Ovary (tissue), 9 donors: ENCODE results near the gene SAA4. TPM values are rescaled to one million over a fixed set of nuclear protein-coding genes. Genes with fewer than 3 reads are reported as not detected.
"Not testable (repeated sequence)": the region's sequence is repeated elsewhere in the genome, so short reads cannot be mapped to it uniquely, and the experiment has no call there.

Source experiments
- DNase-seq, 5 donors: peaks; one replicate each; pipeline ENCODE4 v3.0.0-alpha.2; 2019 to 2020
- H3K27ac ChIP-seq, 2 donors: fragments of 200-600 bp; one replicate each; pipeline versions ENCODE4 v1.5.1 to v1.8.0; 2019 to 2022
- H3K27me3 ChIP-seq: fragments of 200-600 bp; one replicate; pipeline ENCODE4 v1.8.0; 2022
- H3K36me3 ChIP-seq: fragments of 200-600 bp; sonication (generic); one replicate; pipeline ENCODE4 v1.5.1; 2019
- H3K4me1 ChIP-seq: one replicate; pipeline ENCODE4 v1.8.1; 2013; ENCODE audit warnings: mild to moderate bottlenecking, moderate library complexity; ENCODE audit not compliant: insufficient read depth
- H3K4me3 ChIP-seq: fragments of 200-600 bp; sonication (generic); one replicate; pipeline ENCODE4 v1.5.1; 2017
- H3K9me3 ChIP-seq, 2 donors: fragments of 200-600 bp in 1 of 2; sonication (generic) in 1 of 2; one replicate each; pipeline versions ENCODE4 v1.5.1 to v1.8.1; 2013 to 2019; ENCODE audit warnings: mild to moderate bottlenecking in 1 of 2, moderate library complexity in 1 of 2
- EP300 ChIP-seq: sonication (generic); formaldehyde crosslinking; IDR thresholded peaks from one replicate; pipeline ENCODE4 v1.6.1; 2017; ENCODE audit warnings: antibody characterized with exemption
- POLR2A ChIP-seq: fragments of 450-650 bp; IDR thresholded peaks from one replicate; pipeline ENCODE4 v1.6.1; 2017; ENCODE audit warnings: antibody characterized with exemption, mild to moderate bottlenecking, moderate library complexity
- WGBS, 3 donors: extraction: QIAGEN DNeasy Blood & Tissue Kit in 1 of 3; methylation state at CpG; one replicate each; pipeline versions ENCODE4 v1.1.5 to v1.1.7; 2013 to 2017; 5-methylcytosine and 5-hydroxymethylcytosine counted together
- intact Hi-C, 4 donors: fragments of 100-400 bp; cut with DNase I; formaldehyde crosslinking; loops; one replicate each; pipeline versions ENCODE4 v1.11.0 to v1.15.1; 2022 to 2023
- polyA plus RNA-seq, 2 donors: library from polyadenylated mRNA; stranded (reverse); fragments of 200-250 nt in 1 of 2; fragments of 350-450 nt in 1 of 2; fragmentation: Illumina TruSeq in 1 of 2; extraction: RNeasy Lipid Tissue Mini Kit (QIAGEN cat#74804) in 1 of 2; gene quantifications; one replicate each; pipeline ENCODE4 v1.2.3, GENCODE V29; 2013 to 2014
- total RNA-seq, 7 donors: library from RNA; depleted of rRNA in 2 of 7; stranded (reverse); fragments of >200 nt in 2 of 7; fragmentation: NEBNext Ultra II Directional in 3 of 7; extraction: Animal tissue kit (Norgen Biotek cat#: 25700) in 3 of 7; gene quantifications; one replicate each; pipeline versions ENCODE4 v1.1.0 to v1.2.4, GENCODE V29; 2016 to 2023
- TF ChIP-seq, protein P1 (sequence below), 3 donors: fragments of 450-650 bp in 2 of 3; fragments of 200-600 bp in 1 of 3; IDR thresholded peaks; one replicate each; pipeline versions ENCODE4 v1.5.1 to v1.8.0; 2016 to 2022; ENCODE audit warnings: antibody characterized with exemption in 3 of 3, mild to moderate bottlenecking in 1 of 3
- donor health status: DM: no; HTN: no; CAD: no; lungs with moderate emphysema.
- donor health status: DM: no; HTN: no; CAD: no.
- donor health status: Bipolar disorder and iron deficiency.
- donor health status: DM: yes; HTN: yes; CAD: no.
- donor health status: DM: no; HTN: no; CAD: no.
- donor health status: DM: yes; HTN: yes; CAD: no.

SAA4 gene
- total and polyA plus RNA-seq, 9 donors = 0.57 TPM; not detected in 8

DNA sequence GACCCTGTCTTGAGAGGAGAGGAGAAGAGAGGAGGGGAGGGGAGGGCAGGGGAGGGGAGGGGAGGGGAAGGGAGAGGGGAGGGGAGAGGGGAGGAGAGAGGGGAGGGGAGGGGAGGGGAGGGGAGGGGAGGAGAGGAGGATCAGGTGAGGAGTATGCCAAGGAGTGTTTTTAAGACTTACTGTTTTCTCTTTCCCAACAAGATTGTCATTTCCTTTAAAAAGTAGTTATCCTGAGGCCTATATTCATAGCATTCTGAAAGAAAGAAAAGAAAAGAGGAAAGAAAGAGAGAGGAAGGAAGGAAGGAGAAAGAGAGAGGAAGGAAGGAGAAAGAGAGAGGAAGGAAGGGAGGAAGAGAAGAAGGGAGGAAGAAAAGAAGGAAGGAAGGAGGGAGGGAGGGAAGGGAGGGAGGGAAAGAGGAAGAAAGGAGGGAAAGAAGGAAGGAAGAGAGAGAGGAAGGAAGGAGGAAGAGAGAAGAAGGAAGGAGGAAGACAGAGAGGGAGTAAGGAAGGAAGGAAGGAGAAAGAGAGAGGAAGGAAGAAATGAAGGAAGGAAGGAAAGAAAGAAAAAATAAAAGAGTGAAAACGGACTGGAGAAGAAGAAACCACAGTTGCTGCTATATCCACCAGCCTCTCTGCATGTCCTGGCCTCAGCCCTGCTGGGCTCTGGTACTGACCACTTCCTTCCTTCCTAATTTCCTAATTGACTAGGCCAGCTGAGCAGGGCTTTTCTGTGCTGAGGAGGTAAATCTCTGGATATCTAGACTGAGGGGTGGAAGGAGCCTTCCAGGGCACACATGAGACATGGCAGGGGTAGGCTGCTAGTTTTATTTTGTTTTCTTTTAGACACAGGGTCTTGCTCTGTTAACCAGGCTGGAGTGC, 28.3 kb upstream of the SAA4 start:
- no peaks in the 10 kb centered on the region for H3K36me3 ChIP-seq
- intact Hi-C loops = no loop called here
- DNase-seq = no peak
- H3K4me3 ChIP-seq = no peak overlapping the region
- WGBS, 3 donors = 66 to 71% (median 70%) methylated on average over 1 of the region's 1 CpG
- H3K27me3 ChIP-seq = no peaks in the 10 kb centered on the region
- TF ChIP-seq POLR2A (no peak), EP300 (no peak)
- TF ChIP-seq, protein P1, sequence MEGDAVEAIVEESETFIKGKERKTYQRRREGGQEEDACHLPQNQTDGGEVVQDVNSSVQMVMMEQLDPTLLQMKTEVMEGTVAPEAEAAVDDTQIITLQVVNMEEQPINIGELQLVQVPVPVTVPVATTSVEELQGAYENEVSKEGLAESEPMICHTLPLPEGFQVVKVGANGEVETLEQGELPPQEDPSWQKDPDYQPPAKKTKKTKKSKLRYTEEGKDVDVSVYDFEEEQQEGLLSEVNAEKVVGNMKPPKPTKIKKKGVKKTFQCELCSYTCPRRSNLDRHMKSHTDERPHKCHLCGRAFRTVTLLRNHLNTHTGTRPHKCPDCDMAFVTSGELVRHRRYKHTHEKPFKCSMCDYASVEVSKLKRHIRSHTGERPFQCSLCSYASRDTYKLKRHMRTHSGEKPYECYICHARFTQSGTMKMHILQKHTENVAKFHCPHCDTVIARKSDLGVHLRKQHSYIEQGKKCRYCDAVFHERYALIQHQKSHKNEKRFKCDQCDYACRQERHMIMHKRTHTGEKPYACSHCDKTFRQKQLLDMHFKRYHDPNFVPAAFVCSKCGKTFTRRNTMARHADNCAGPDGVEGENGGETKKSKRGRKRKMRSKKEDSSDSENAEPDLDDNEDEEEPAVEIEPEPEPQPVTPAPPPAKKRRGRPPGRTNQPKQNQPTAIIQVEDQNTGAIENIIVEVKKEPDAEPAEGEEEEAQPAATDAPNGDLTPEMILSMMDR (IDR thresholded peaks at IDR 0.05) = no peak
- H3K27ac ChIP-seq = no peak overlapping the region
- H3K4me1 ChIP-seq = no peaks in the 10 kb centered on the region
- no peaks in the 10 kb centered on the region for H3K9me3 ChIP-seq

DNA sequence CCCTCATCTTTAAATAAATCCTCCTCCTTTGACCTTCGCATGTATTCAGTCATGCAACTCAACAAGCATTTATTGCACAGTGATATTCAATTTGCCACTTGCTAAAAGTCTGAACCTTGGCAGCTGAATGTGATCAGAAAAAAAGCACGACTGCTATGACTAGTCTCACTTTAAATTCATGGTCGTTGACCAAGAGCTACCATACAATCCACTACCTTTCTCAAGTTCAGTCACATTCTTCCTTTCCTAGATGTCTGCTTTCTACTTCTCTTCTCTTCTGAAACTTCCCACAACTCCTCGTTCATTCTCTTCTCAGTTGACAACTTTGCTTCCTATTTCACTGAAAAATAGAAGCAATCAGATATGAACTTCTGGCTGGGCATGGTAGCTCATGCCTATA, 27.4 kb upstream of the SAA4 start:
- intact Hi-C loops = no loop called here
- TF ChIP-seq, protein P1 (IDR thresholded peaks at IDR 0.05) = no peak
- H3K36me3 ChIP-seq = no peaks in the 10 kb centered on the region

DNA sequence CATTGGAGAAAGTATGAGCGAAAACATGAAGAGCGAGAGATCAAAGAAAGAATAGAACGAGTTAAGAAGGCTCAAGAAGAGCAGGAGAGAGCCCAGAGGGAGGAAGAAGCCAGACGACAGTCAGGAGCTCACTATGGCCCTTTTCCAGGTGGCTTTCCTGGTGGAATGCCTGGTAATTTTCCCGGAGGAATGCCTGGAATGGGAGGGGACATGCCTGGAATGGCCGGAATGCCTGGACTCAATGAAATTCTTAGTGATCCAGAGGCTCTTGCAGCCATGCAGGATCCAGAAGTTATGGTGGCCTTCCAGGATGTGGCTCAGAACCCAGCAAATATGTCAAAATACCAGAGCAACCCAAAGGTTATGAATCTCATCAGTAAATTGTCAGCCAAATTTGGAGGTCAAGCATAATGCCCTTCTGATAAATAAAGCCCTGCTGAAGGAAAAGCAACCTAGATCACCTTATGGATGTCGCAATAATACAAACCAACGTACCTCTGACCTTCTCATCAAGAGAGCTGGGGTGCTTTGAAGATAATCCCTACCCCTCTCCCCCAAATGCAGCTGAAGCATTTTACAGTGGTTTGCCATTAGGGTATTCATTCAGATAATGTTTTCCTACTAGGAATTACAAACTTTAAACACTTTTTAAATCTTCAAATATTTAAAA, 26.2 kb upstream of the SAA4 start:
- H3K4me3 ChIP-seq, DNase-seq, intact Hi-C loops, H3K36me3 ChIP-seq, H3K4me1 ChIP-seq, H3K9me3 ChIP-seq, H3K27ac ChIP-seq, H3K27me3 ChIP-seq: not testable (repeated sequence)
- WGBS, 3 donors = 48 to 61% (median 60%) methylated on average over 8 of the region's 8 CpGs

More for the DNA sequence above, 27.4 kb upstream of the SAA4 start:
- WGBS, 3 donors = 73 to 78% (median 77%) methylated on average over 4 of the region's 4 CpGs
- Histone ChIP-seq H3K4me1 (no peaks in the 10 kb centered on the region), H3K27ac (no peak overlapping the region), H3K4me3 (no peak overlapping the region), H3K9me3 (no peaks in the 10 kb centered on the region), H3K27me3 (no peaks in the 10 kb centered on the region)
- no peak for DNase-seq

DNA sequence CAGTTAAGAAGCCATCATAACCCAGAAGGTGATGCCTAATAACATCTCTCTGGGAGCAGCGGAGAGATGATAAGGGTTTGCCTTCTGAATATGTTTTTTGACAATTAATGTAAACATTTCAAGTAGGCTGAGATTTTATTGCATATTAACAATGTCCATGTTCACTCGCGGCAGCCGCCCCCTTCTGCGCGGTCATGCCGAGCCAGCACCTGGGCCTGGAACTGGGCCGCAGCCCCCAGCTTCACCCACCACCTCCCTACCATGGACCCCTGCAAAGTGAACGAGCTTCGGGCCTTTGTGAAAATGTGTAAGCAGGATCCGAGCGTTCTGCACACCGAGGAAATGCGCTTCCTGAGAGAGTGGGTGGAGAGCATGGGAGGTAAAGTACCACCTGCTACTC, 25.1 kb upstream of the SAA4 start:
- no peaks in the 10 kb centered on the region for H3K36me3 ChIP-seq
- DNase-seq = no peak
- H3K9me3 ChIP-seq = no peaks in the 10 kb centered on the region
- H3K27me3 ChIP-seq = no peaks in the 10 kb centered on the region
- no peak overlapping the region for H3K4me3 ChIP-seq
- intact Hi-C loops = no loop called here
- TF ChIP-seq POLR2A = no peak
- TF ChIP-seq, protein P1 (IDR thresholded peaks at IDR 0.05) = no peak
- H3K4me1 ChIP-seq = no peaks in the 10 kb centered on the region
- no peak overlapping the region for H3K27ac ChIP-seq
- 91 to 94% (median 93%) methylated on average over 14 of the region's 14 CpGs for whole genome bisulfite sequencing, 3 donors

DNA sequence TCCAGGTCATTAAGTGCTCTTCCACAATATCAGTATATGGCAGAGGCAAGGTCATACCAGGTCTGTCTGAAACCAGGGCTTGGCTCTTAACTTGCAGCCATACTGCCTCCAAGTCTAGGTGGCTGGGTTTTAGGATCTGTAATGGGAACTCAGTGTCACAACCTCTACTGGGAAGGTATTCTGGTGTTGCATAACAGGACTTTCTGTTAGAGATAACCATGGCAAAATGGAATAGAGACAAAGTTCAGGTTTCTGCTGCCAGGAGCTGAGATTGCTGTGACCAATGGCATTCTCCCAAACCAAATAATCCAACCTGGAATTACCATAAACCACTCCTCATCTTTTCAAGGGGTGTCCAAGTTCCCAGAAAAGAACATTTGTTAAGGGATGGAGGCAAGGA, 22.7 kb upstream of the SAA4 start:
- Histone ChIP-seq H3K27ac (no peak overlapping the region), H3K4me3 (no peak overlapping the region), H3K27me3 (no peaks in the 10 kb centered on the region), H3K9me3 (no peaks in the 10 kb centered on the region), H3K4me1 (no peaks in the 10 kb centered on the region), H3K36me3 (no peaks in the 10 kb centered on the region)
- TF ChIP-seq, protein P1 (IDR thresholded peaks at IDR 0.05) = no peak
- TF ChIP-seq POLR2A = no peak
- no peak for TF ChIP-seq EP300
- DNase-seq = no peak
- intact Hi-C loops = no loop called here
